GM12878 (cell line): ENCODE data around the gene GM2A. TPM values are rescaled to one million over a fixed set of nuclear protein-coding genes. Genes with fewer than 3 reads are reported as not detected.

Source experiments
- BACH1 ChIP-seq: fragments of 450-650 bp; IDR thresholded peaks from 2 replicates; pipeline ENCODE4 v1.6.1; 2017; ENCODE audit warnings: mild to moderate bottlenecking, borderline replicate concordance
- ELK1 ChIP-seq: IDR thresholded peaks from 2 replicates; pipeline ENCODE4 v1.6.1; 2012; ENCODE audit warnings: low read depth, low read length, improper control_type of control experiment
- EP300 ChIP-seq, 2 experiments: fragments of 150-350 bp in 1 of 2; IDR thresholded peaks; 2 replicates each; pipeline ENCODE4 v1.6.1; 2011 to 2012; ENCODE audit warnings: low read depth in 2 of 2, low read length in 2 of 2, borderline replicate concordance in 1 of 2, improper control_type of control experiment in 1 of 2, inconsistent platforms in 1 of 2; ENCODE audit not compliant: control insufficient read depth in 1 of 2
- FOXK2 ChIP-seq: fragments of 450-650 bp; IDR thresholded peaks from 2 replicates; pipeline ENCODE4 v1.6.1; 2017; ENCODE audit warnings: mild to moderate bottlenecking, moderate library complexity
- MEF2B ChIP-seq: fragments of 450-650 bp; IDR thresholded peaks from 2 replicates; pipeline ENCODE4 v1.6.1; 2018; ENCODE audit warnings: mild to moderate bottlenecking, moderate library complexity; ENCODE audit not compliant: partially characterized antibody, poor library complexity, severe bottlenecking
- POU2F2 ChIP-seq: IDR thresholded peaks from 3 replicates; pipeline ENCODE4 v1.6.1; 2011; ENCODE audit warnings: low read depth, mild to moderate bottlenecking, low read length, borderline replicate concordance
- PRDM15 ChIP-seq: fragments of 450-650 bp; formaldehyde crosslinking; IDR thresholded peaks from 2 replicates; pipeline ENCODE4 v1.4.0; 2020; ENCODE audit warnings: mild to moderate bottlenecking, moderate library complexity
- RB1 ChIP-seq: fragments of 450-650 bp; formaldehyde crosslinking; IDR thresholded peaks from 2 replicates; pipeline ENCODE4 v1.6.1; 2017; ENCODE audit warnings: mild to moderate bottlenecking, borderline replicate concordance
- RBBP5 ChIP-seq: fragments of 200-600 bp; sonication (generic); conservative IDR thresholded peaks from 2 replicates; pipeline ENCODE4 v1.6.1; 2016
- SMAD1 ChIP-seq: fragments of 450-650 bp; IDR thresholded peaks from 2 replicates; pipeline ENCODE4 v1.6.1; 2018; ENCODE audit warnings: mild to moderate bottlenecking, low read depth; ENCODE audit not compliant: partially characterized antibody
- SP1 ChIP-seq: IDR thresholded peaks from one replicate; pipeline ENCODE4 v1.6.1; 2011; ENCODE audit warnings: low read depth, low read length
- TBL1XR1 ChIP-seq: IDR thresholded peaks from 2 replicates; pipeline ENCODE4 v1.6.1; 2012; ENCODE audit warnings: low read depth, low read length, improper control_type of control experiment
- USF1 ChIP-seq: IDR thresholded peaks from 2 replicates; pipeline ENCODE4 v1.6.1; 2011; ENCODE audit warnings: borderline replicate concordance, low read depth, mild to moderate bottlenecking, moderate library complexity, mixed read lengths, low read length; ENCODE audit not compliant: insufficient read depth; ENCODE audit errors: extremely low read length
- YBX1 ChIP-seq: fragments of 450-650 bp; IDR thresholded peaks from 2 replicates; pipeline ENCODE4 v1.6.1; 2016; ENCODE audit warnings: antibody characterized with exemption
- ZBTB40 ChIP-seq: fragments of 450-650 bp; IDR thresholded peaks from 2 replicates; pipeline ENCODE4 v1.6.1; 2016; ENCODE audit warnings: mild to moderate bottlenecking, moderate library complexity, borderline replicate concordance
- polyA plus RNA-seq, 11 experiments: library from polyadenylated mRNA; depleted of rRNA in 4 of 11; unstranded in 6 of 11; stranded (reverse) in 5 of 11; fragments of >200 nt; fragmentation: Nextera tagmentation in 4 of 11; fragmentation: Illumina TruSeq in 1 of 11; extraction: Ambion mirVana in 4 of 11; extraction: Trizol in 1 of 11; gene quantifications; 1 replicate in 1 of 11; 2 replicates in 10 of 11; pipeline versions ENCODE4 v1.2.1 to v1.2.3, GENCODE V29; 2011 to 2016; ENCODE audit warnings: inconsistent platforms in 2 of 11, missing spikeins in 2 of 11, low read depth in 1 of 11
- total RNA-seq, 4 experiments: library from RNA; depleted of rRNA in 3 of 4; stranded (reverse); fragments of >200 nt in 3 of 4; fragmentation: Illumina TruSeq in 1 of 4; extraction: Trizol in 1 of 4; gene quantifications; 2 replicates each; pipeline versions ENCODE4 v1.2.1 to v1.2.3, GENCODE V29; 2013 to 2021

GM2A gene
- total and polyA plus RNA-seq, 10 of the 15 experiments (the other 5 are each of a cell fraction or from before 2014, with no cell fraction given) = 33.6 to 106 (median 68.2) TPM

GRCh38 chr5:151214614-151215545, 38.1 kb upstream of the GM2A start (continued):
- peak; percentile 90 to 95 for TF ChIP-seq EP300 (IDR thresholded peaks at IDR 0.05; ENCODE audit: borderline replicate concordance in 1 of 2, control insufficient read depth in 1 of 2, low read depth in 2 of 2, low read length in 2 of 2)
- peak; percentile 73; the same call in 1 of the 2 replicates for TF ChIP-seq TBL1XR1
- TF ChIP-seq BACH1 = peak; percentile 80
- TF ChIP-seq USF1 = no peak
- no peak for TF ChIP-seq YBX1
- TF ChIP-seq ZBTB40 = 0 out of 2 replicates have a peak, but pooled peaks have one; percentile 56
- TF ChIP-seq SP1 = peak; percentile 62
- no peak for TF ChIP-seq FOXK2
- peak; percentile 49; the same call in 1 of the 2 replicates for TF ChIP-seq ELK1
- no peak for TF ChIP-seq SMAD1
- peak; percentile 97 for TF ChIP-seq MEF2B
- TF ChIP-seq RB1 = no peak; the same call in 1 of the 2 replicates
- TF ChIP-seq POU2F2 = no peak; the same call in 1 of the 3 replicates
- no peak for TF ChIP-seq RBBP5
- no peak for TF ChIP-seq PRDM15
